NCI-H748 (cell line): Measurements from ENCODE around the gene MDM2.

ENCODE experiments used
- DNase-seq: peaks from one replicate; lab custom pipeline; 2025; ENCODE audit not compliant: unreplicated experiment; lab: John Stamatoyannopoulos, UW

MDM2 gene

DNA sequence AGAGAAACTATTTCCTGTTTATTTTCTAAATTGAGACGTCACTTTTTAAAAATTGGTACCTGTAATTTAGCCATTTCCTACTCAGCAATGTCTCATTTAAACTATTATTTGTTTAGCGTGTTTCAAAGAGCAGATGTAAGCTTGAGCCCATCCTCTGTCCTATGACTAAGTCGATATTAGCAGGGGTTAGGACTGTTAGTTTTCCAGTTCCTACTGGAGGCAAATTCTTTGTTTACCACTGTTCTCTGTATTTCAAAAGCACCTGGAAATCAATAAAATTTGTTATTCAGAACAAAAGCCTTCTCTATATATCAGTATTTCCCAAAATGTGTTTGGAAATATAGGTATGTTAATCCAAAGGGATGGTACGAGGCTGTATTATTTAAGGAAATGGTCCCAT lies 42.4 kb downstream of the MDM2 start:
- DNase-seq: no peak

DNA sequence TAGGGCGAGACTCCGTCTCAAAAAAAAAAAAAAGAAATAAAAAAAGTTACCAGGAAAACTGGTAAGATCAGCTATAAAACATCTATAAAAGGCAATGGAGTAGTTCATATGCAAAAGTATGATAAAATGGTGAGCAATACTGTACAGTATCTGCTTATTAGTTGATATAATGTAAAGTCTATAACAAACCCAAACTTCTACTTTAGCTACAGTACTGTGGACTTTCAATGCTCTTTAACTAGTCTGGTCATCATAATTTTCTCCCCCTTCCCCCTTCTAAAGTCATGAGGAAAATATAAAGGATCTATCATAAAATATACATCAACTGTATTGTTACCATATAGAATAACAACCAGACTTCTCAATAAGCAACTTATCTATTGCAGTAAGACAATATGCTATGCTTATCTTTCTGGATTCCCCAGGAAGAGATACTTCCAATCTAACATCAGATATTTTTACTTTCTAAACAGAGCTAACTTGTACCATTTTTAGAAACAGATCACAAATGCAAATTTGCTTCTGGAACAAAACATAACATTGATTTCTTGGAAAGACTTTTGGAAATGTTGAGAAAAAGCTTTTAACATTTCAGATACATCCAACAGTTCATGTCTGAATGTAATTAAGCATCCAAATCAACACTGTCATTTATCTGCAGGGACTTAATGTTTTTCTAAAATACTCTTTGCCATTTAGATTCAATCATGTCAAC lies 43.8 kb downstream of the MDM2 start:
- no peak for DNase-seq

- no peak for DNase-seq
Observed at GRCh38 chr12:68853396-68854077, 45.6 kb downstream of the MDM2 start.

GRCh38 chr12:68854078-68854468 lies 46.1 kb downstream of the MDM2 start:
- DNase-seq: no peak

DNA sequence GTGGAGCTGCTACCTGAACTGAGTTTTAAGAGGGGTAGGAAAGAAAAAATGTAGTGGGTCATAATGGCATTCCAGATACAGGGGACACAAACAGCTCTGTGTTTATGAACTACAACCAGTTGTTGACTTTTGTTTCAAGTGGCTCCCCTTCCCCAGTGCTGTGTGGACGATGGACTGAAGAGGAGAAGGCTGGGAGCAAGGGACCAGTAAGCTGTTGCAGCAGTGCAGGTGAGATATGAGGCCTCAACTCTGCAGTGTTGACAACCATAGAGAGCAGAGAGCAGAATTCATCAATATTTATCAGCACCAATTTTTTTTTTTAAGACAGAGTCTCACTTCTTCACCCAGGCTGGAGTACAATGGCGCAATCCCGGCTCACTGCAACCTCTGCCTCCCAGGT lies 46.6 kb downstream of the MDM2 start:
- DNase-seq: no peak

- no peak for DNase-seq
Observed at GRCh38 chr12:68855111-68855510, 47.1 kb downstream of the MDM2 start.

DNA sequence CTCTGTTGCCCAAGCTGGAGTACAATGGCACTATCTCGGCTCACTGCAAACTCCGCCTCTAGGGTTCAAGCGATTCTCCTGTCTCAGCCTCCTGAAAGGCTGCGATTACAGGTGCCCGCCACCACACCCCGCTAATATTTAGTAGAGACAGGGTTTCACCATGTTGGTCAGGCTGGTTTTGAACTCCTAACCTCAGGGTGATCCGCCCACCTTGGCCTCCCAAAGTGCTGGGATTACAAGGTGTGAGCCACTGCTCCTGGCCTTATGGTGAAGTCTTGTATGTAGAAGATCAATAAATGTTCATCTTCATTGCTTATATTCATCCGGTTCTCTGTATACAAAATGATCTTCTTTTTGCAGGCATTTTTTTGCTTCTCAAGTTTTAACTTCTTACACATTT lies 47.8 kb downstream of the MDM2 start:
- DNase-seq: no peak

DNA sequence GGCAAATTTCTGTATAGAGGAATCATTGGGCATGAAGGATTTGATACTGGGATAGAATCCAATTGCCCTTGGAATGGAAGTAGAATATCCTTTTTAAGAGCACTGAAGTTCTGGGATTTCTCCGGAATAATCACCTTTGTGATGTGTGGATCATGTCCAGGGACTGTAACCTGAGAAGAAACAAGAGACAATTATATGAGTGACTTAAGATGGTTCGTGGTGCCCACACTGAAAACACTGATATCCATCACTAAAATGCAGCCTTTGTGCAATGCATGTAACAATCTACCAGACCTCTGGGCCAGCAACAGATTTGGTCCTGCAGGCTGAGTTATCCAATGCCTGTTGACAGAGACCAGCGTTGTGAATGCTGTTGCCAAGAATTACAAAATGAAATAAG lies 48.5 kb downstream of the MDM2 start:
- DNase-seq: no peak

DNA sequence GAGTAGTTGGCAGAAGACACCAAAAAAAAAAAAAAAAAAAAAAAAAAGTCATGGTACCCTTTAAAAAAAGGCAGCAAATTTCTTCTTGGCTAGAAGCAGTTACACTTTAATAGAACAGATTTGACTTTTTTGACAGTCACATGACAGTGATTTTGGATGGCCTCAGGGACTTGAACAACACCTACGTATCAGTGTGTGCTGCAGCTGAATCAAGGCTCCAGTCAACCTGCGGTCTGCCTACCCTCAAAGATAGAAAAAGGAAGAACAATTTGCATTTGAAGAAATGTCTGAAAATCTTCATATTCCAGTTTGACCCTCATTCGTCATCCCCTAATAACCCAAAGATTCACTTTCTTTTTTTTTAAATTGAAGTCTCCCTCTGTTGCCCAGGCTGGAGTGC lies 53.9 kb downstream of the MDM2 start:
- no peak for DNase-seq

DNA sequence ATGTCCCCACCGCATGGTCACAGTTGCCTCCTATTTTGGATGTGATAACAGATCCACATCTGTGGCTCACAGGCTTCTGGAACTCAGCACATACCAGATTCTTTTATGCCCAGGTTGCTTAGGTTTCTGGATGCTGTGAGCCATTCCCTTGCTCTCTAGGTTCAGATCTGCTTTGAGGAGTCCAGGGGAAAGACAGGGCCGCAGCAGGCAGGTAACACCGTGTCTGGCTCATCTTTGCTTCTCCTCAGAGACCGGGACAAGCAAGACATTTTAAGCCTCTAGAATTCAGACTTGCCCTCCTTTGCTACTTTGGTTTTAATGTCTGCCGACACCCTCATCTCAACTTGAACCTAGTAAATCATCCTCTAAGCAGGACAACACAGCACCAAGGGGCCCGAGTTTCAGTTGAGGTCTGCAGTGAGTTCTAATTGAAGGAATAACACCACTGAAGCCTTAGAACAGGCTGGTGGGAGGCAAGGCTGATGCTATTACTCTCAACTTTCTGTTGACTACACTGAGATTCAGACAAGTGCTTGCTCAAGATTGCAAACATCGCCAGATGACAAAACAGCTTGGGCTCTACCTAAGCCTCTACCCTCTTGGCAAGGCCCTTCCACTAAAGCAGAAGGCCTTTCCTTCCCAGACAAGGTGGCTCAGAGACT lies 55.3 kb downstream of the MDM2 start:
- no peak for DNase-seq

- DNase-seq: peak; percentile 55
Observed at GRCh38 chr12:68863886-68864454, 56.0 kb downstream of the MDM2 start.

- DNase-seq: no peak
Observed at GRCh38 chr12:68864604-68865003, 56.6 kb downstream of the MDM2 start.

DNA sequence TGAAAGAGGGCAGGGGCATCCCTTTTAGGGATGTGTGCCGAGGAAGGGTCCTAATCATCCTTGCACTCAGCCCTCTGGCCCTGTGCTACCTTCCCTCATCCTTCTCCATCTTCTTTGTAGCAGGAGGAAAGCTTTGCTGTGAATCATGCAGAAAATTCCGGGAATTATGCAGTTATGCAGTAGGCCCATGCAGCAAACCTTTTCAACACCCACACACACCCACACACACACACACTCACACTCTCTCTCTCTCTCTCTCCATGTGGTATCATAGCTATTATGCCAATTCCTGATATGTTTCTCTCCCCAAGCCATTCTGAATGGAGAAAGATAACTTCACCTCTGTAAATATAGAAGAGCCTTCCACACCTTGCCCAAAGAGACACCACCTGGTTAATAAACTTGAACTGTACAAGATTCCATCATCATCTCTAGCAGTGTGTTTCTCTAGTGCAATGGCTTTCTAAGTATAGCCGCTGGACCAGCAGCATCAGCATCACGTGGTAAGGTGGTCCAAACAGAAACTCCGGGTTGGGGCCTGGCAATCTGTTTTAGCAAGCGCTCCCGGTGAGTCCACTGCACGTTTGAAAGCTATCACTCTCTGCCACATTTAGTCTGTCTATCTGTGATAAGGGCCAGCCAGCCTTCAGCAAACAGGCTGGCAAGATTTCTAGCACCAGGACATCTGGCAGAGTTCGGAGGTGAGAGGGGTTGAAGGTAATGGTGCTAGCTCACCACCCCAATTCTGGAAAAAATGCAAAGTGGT lies 57.6 kb downstream of the MDM2 start:
- DNase-seq: no peak

GRCh38 chr12:68866950-68867349 lies 59.0 kb downstream of the MDM2 start:
- DNase-seq: no peak

- no peak for DNase-seq
Observed at GRCh38 chr12:68867606-68868005, 59.6 kb downstream of the MDM2 start.

DNA sequence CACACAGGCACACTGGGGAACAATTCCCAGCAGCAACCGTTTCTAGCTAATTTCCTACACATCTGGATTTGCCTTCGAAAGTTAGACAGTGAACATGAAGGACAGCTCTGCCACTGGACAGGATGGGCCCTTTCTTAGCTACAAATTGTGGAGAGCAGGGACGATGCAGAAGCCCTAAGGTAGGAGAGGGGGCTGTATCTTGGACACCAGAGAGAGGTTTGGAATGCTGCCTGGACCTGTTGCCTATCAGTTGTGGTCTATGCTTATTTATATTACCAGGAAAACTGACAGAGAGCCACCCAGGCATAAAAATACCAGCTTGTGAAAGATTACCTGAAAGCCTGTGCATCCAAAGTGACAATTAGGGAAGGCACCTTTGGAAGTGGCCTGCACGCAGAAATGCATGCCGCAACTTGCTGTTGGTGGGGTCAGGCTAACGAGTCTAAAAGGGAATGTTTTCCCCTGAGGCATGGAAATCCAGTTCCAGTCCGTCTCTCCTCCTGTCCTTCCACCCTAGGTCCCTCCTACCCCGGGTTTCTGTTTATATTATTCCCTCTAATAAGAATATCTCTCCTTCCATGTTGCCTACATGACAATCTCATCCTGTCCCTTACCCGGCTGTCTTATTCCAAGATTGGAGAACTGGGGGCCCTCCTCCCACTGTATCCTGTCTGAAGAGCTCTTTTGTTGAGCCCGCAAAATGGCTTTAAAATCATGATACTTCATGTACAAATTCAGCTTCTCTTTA lies 60.2 kb downstream of the MDM2 start:
- DNase-seq: no peak

DNA sequence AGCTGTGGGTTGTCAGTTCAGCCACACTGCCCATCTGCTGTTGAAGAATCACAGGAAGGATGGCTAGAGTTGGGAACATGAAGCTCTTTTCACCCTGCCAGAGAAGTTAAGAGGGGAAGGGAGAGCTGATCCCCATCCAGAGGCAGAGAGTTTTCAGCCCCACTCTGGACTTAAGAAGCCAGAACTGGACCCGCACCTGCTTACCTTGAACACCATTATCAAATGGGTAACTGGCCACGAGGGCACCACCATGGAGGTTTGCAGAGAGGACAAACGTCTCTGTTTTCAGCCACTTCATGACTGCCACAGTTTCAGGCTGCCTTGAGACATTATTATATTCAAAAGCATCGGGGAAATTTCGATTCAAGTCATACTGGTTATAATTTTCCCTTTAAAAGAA lies 62.0 kb downstream of the MDM2 start:
- DNase-seq: no peak

DNA sequence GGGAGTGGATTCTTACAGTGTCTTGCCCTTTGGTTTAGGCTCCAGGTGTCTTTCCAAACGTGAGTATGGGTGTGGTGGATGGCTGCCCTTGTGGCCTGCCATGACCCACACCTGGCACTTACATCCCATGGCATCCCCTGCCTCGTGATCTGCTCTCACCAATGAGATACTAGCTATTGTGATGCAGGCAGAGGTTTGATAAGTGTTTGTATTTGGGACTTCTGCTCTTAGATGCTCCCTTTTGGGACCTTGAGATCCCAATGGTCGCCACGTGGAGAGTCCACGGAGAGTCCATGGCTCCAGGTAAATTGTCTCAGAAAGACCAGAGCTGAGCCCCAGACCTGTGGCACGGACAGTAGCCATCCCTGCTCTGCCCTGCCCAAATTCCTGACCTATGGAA lies 62.5 kb downstream of the MDM2 start:
- no peak for DNase-seq

DNA sequence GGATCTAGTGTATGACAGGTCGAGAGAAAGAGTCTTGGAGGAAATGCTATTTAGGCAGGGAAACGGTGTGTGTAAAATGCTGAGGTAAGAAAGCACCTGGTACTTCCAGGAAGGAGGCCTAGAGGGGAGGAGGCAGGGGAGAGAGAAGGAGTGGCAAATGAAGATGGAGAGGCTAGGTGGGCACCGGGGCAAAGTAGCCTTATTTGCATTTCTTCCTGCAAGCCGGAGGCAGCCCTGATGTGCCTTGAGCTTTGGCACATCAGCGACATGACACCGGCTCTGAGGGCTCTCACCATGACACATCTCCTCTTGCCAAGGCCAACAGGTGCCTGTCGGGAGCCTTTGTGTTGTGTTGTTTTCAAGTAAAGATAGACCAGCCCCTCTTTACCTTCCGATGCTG lies 63.4 kb downstream of the MDM2 start:
- no peak for DNase-seq

GRCh38 chr12:68871921-68872320 lies 63.9 kb downstream of the MDM2 start:
- no peak for DNase-seq

DNA sequence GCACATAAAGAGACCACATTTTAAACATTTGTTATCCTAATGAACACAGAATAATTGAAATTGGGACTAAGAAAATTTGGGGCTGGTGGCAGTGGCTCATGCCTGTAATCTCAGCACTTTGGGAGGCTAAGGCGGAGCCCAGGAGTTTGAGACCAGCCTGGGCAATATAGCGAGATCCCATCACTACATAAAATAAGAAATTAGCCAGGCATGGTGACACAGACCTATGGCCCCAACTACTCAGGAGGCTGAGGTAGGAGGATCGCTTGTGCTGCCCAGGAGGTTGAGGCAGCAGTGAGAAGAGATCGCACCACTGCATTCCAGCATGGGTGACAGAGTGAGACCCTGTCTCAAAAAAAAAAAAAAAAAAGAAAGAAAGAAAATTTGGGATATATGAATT lies 65.3 kb downstream of the MDM2 start:
- no peak for DNase-seq
